Myocyte (in vitro differentiated cells): ENCODE data around the gene HSPG2. TPM values are rescaled to one million over a fixed set of nuclear protein-coding genes. Genes with fewer than 3 reads are reported as not detected.
"Not testable (repeated sequence)": the region's sequence is repeated elsewhere in the genome, so short reads cannot be mapped to it uniquely, and the experiment has no call there.

ENCODE experiments used
- DNase-seq: peaks from one replicate; pipeline ENCODE4 v3.0.0-alpha.2; 2012; ENCODE audit warnings: low read depth
- polyA plus RNA-seq: library from polyadenylated mRNA; unstranded; fragments of >200 nt; gene quantifications from one replicate; pipeline ENCODE4 v1.2.1, GENCODE V29; 2012; ENCODE audit warnings: missing spikeins
- total RNA-seq: library from RNA; depleted of rRNA; stranded (reverse); fragments of >200 nt; gene quantifications from 2 replicates; pipeline ENCODE4 v1.2.3, GENCODE V29; 2014

The HSPG2 gene
- total RNA-seq: 221 and 384 TPM in 2 replicates
- polyA plus RNA-seq: 653 TPM

GRCh38 chr1:21937034-21937371 is at the start of gene HSPG2:
HSPG2 (minus strand) TSS chr1:21937310; CDS start chr1:21937217, 93 bp downstream.
- no peak for DNase-seq

DNA sequence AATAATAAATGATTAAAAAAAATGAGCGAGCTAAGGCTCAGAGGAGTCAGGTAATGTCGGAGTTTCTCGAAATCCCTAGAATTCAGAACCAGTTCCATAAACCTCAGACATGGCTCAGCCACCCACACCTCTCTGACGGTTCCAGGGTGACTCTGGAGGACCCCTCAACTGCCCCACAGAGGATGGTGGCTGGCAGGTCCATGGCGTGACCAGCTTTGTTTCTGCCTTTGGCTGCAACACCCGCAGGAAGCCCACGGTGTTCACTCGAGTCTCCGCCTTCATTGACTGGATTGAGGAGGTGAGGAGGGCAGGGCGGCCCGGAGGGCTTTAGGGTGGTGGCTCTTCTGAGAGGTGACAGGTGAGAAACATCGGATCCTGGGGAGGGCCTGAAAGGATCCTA is 49.3 kb upstream of the HSPG2 start:
- DNase-seq: not testable (repeated sequence)

- not testable (repeated sequence) for DNase-seq
Measured at GRCh38 chr1:21985893-21986292, 48.8 kb upstream of the HSPG2 start.

GRCh38 chr1:21983539-21983938 is 46.4 kb upstream of the HSPG2 start:
- DNase-seq: not testable (repeated sequence)

DNA sequence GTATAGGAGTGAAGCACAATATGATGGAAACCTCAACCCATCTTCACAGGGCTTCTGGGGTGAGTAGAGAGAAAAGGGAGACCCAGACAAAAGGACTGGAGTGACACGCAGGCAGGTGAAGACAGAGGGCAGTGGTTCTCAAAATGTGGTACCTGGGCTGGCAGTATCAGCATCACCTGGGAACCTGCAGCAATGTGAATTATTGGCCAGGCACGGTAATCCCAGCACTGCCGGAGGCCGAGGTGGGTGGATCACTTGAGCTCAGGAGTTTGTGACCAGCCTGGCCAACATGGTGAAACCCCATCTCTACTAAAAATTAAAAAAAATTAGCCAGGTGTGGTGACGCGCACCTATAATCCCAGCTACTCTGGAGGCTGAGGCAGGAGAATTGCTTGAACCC is 45.0 kb upstream of the HSPG2 start:
- not testable (repeated sequence) for DNase-seq

- not testable (repeated sequence) for DNase-seq
Measured at GRCh38 chr1:21981253-21981652, 44.1 kb upstream of the HSPG2 start.

DNA sequence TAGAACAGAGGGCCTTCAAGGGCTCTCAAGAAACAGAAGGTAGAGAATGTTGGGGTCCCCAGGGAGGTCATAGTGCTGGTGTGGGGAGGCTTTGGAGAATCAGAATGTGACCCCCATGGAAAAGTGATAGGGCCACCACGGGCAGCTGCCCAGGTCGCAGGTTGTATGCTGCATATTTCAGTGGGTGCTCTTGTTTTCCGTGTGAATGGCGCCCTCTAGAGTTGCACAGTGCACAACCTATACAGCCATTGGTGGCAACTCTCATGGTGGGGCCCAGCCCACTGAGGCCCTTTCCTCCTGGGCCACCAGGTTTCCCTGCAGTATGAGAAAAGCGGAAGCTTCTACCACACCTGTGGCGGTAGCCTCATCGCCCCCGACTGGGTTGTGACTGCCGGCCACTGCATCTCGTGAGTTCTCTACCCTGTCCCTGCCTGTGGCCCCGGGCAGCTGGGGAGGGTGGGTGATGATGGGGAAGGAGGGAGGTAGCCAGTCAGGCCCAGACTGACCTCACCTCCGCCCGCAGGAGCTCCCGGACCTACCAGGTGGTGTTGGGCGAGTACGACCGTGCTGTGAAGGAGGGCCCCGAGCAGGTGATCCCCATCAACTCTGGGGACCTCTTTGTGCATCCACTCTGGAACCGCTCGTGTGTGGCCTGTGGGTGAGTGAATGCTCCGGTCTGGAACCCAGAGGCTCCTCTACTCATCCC is 43.6 kb upstream of the HSPG2 start:
- DNase-seq: peak; percentile 26

GRCh38 chr1:21978209-21978608 is 41.1 kb upstream of the HSPG2 start:
- DNase-seq: not testable (repeated sequence)

DNA sequence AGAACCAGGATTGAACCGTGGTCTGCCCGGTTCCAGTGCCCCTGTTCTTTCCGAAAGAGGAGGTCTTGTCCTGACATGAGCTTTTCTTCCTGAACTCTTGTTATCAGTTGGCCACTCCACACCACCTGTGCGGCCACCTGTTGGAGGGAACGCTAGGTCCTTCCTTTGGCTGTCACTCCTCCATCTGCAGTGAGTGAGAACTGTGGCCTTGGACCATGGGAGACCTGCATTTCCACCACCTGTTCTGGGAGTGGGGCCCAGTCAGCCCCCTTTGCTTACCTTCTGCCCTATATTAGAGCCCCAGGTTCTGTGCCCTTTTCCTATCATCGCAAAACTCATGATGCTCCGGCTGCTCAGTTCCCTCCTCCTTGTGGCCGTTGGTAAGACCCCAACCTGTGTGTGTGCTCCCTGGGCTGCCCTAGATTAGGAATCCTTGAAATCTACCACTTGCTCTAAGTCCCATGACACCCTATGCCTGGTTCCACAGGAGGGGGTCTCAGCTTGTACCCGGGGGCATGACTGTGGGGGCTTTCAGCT is 39.7 kb upstream of the HSPG2 start, which contains the start of gene CELA3B:
Gene CELA3B, plus strand, starts transcription at position 320 of the 537 bp plus-strand sequence. Its CDS starts 18 bp downstream, at position 338.
- not testable (repeated sequence) for DNase-seq

DNA sequence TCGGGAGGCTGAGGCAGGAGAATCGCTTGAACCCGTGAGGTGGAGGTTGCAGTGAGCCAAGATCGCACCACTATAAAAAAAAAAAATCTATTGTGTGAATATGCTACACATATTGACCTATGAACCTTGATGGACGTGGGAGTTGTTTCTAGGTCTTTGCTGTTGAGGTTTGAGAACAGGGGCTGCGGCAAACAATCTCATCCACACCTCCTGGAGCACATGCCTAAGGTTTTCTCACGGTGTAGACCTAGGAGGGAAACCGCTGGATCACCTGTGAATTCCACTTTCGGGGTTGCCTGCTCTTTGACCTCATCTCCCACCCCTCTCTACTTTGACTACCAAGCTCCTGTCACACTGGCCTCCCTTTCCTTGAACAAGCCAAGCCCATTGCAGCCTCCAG is 38.2 kb upstream of the HSPG2 start:
- not testable (repeated sequence) for DNase-seq

DNA sequence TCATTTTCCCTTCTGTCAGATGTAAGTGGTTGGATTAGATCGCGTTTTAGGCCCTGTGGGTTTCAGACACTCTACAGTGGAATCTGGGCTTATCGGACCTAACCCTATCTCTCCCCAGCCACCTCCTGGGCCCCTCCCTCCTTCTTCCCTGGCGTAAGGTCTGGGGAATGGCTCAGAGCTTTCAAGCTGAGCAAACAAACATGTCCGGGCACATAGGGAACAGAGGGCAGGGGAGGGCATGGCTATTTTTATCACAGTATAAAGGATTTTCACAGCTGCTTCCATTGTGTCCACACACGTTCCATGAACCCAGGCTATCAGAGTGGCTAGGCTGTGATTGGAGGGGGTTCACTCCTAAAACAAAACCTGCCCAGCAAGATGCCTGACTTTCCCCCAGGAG is 37.6 kb upstream of the HSPG2 start:
- DNase-seq: peak; percentile 78

DNA sequence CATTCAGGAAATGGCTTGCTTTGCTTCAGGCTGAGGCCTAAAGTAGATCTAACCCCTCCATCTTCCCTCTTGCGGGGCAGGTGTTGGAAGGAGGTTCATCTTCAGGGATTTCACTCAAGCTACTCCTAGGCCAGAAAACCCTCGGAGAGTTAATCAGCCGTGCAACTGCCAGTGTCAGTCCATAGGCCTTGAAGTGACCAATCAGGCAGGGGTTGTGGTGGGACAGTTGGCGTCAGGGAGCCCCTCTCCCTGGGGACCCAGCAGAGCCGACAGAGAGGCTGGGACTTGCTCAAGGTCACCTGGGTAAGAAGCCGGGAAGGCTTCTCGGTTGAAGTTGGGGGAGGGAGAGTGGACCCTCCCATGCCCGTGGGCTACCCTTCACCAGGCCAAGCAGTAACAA is 36.8 kb upstream of the HSPG2 start:
- DNase-seq: not testable (repeated sequence)

DNA sequence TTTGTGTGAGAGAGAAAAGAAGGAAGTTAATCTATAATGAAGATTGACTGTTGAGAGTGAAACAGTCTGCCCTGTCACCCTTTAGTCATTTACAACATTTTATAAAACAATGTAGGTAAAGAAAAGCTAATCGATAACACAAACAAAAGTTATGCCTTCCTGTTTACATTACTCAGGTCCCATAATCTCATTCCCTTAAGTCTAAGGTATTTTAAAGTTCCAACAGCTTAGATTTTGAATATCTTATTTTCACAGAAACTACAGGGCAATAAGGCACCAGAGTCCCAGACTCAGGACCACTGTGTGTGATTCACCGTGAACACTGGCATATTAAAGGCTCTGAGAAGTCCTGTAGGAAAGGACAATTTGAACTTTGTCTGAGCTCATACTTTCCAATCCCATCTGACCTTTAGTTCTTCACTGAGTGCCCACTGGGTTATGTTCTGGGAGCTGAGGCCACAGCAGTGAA is 35.9 kb upstream of the HSPG2 start:
- DNase-seq: not testable (repeated sequence)

DNA sequence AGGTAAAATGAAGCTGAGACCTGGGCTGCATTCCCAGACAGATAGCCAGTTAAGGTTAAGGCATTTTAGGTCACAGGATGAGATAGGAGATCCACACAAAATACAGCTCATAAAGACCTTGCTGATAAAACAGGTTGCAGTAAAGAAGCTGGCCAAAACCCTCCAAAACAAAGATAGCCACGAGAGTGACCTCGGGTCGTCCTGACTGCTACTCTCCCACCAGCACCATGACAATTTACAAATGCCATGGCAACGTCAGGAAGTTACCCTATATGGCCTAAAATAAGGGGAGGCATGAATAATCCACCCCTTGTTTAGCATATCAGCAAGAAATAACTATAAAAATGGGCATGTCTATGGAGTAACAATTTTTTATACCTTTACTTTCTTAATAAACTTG is 33.4 kb upstream of the HSPG2 start:
- DNase-seq: not testable (repeated sequence)

DNA sequence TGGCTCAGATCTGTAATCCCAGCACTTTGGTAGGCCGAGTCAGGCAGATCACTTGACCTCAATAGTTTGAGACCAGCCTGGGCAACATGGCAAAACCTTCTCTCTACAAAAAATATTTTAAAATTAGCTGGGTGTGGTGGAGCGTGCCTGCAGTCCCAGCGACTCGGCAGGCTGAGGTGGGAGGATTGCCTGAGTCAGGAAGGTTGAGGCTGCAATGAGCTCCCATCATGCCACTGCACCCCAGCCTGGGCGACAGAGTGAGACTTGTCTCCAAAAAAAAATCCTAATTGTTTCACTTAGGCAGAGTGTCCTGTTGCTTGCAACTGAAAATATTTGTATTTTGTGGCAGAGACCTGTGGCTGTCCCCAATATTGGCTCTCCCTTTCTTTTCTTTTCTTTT is 32.0 kb upstream of the HSPG2 start:
- not testable (repeated sequence) for DNase-seq

GRCh38 chr1:21967216-21967615 is 30.1 kb upstream of the HSPG2 start:
- not testable (repeated sequence) for DNase-seq

- DNase-seq: no peak
Measured at GRCh38 chr1:21966247-21967000, 29.3 kb upstream of the HSPG2 start.

DNA sequence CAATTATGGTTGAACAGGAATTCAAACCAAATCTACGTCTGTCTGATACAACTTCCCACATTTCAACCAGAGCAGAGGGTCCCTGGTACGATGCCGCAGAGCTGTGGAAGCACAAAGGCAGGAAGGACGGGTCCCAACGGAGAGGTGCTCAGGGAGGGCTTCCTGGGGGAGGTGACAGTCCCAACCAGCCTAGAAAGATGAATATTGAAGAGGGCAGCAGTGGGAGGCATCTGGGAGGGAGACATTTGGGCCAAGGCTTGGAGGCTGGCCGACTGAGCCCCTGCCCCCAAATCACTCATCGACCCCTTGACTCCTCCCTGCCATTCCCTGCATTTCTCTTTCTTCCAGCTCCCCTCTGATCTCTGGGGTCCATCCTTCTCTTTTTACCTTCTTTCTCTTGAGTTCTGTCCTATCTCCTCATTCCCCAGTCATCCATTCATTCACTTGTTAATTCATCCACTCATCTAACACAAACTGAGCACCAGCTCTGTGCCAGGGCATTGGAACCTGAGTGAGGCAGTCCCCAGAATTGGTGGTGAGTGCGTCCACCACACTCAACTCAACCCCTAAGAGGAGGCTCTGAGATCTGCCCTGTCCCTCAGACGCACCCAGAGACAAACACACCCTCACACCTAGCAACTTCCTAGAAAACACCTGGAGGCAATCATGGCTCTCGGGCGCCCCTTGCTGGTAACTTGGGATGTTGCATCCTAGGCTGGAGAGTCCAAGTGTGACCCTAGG is 26.5 kb upstream of the HSPG2 start:
- peak; percentile 84 for DNase-seq

DNA sequence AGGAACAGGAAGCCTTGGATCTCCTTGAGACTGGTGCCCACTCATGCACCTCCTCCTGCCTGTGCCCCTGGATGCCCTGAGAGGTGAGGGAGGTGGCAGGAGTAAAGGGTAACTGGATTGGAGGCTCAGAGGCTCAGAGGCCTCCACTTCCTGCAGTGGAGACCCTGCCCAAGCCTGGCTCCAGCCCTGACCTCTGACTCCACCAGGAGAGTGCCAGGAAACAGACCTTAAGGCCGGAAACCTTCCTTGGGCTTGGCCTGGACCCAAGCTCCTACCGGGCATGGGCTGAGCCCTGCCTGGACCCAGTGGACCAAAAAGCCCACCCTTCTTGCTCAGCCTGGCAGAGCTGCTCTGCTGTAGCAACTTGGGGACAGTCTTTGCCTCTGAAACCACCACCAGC is 24.7 kb upstream of the HSPG2 start:
- DNase-seq: no peak

DNA sequence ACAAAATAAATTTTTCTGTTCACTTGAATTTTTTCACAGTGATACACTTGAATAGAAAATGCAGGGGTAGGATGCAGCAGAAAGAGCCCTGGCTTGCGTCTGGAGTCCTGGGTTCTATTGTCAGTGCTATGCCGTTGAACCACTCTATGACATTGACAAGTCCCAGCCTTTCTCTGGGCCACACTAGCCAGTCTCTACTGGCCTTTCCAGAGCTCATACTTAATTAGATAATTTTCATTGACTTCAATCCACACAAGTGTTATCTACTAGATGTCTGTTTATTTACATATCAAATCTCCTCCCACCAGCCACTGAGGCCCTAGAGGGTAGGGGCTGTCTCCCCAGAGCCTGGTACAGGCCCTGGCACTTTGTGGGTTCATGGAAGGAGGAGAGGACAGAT is 24.2 kb upstream of the HSPG2 start:
- no peak for DNase-seq
